Measurements from ENCODE around the gene GLE1. TPM values are rescaled to one million over a fixed set of nuclear protein-coding genes. Genes with fewer than 3 reads are reported as not detected.

Gene GLE1
- total RNA-seq, 1 experiment from 2014 or later = 27.0 TPM

DNA sequence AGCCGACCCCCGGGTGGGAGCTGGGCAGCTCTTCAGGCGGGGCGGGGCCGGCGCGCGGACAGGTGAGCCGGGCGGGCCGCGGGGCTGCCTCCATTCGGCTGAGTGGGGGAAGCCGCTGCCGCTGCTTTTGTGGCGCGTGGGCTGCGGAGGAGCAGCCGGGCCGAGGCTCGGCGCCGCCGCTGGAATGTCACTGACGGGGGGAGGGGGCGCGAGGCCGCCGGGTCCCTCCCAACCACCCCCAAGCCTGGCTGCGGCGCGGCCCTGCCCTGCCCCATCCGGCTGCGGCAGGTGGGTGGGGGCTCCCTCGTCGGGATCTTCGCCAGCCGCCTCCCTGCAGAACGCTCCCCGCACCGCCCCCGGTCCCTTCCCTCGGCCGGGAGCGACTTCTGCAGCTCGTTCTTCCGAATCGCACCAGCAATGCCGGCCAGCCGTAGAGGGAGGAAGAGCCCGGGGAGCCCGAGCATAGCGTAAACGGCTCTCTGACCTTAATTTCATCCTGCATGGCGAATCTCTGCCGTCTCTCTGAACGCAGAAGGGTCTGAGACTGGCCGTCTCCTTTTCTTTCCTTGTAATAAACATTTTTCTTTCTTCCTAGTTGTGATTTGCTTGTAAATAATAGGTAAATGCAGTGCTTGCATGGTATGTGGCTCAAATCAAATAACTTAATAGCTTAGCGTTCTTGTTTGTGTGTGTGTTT lies 48.4 kb downstream of the GLE1 start:
- intact Hi-C loops (cut with micrococcal nuclease) = loop anchor here (10.0 kb wide), 1 partner anchor 48 kb away; the partner anchor contains the start of gene GLE1

DNA sequence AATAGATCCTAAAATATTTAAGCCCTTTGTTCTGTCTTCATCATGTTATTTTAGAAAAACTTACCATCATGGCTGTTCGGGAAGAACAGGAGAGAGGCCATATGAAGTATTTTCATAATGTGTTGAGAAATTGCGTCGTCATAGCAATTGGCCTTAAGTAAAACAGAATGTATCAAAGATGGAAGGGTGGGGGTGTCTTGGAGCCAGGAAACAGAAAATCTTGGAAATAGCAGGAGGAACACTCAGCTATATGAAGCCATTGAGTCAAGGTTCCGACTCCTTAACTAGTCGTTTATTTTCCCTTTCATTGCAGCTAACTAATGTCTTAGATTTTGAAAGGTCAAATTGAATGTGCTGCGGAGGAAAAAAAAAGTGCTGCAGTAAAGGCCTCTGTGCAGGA lies 49.2 kb downstream of the GLE1 start:
- ATAC-seq = no peak
- peak overlapping the region; percentile 83 for H3K4me2 ChIP-seq (ENCODE audit: low read length)
- H3K9me2 ChIP-seq (replicated peaks; ENCODE audit: low read length) = no peaks in the 10 kb centered on the region
- DNase-seq = peak; percentile 25
- peaks cover 26% of the 10 kb centered on the region for H4K20me1 ChIP-seq (ENCODE audit: low read length)
- CTCF ChIA-PET = interaction anchor here (0.7 kb wide), 1 partner anchor 673 kb away, joined by 3 read pairs; no protein-coding TSS in a partner anchor
- peaks cover 12% of the 10 kb centered on the region for H3F3A ChIP-seq (ENCODE audit: low read length, unreplicated experiment)
- H2AFZ ChIP-seq (ENCODE audit: low read length) = no peak overlapping the region
- POLR2A ChIA-PET (ENCODE audit: unreplicated experiment) = interaction anchor here (0.6 kb wide), 1 partner anchor 264 kb away, joined by 3 read pairs; no protein-coding TSS in a partner anchor
- H3K4me1 ChIP-seq (ENCODE audit: insufficient read depth, low read length) = peaks cover 56% of the 10 kb centered on the region
- peak overlapping the region; percentile 79 for H3K9ac ChIP-seq (ENCODE audit: low read length)
- H3K36me3 ChIP-seq (ENCODE audit: low read depth, low read length) = no peaks in the 10 kb centered on the region
- intact Hi-C loops (cut with micrococcal nuclease) = loop anchor here (10.0 kb wide), 1 partner anchor 49 kb away; the partner anchor contains the start of gene GLE1
- H3K9me3 ChIP-seq (ENCODE audit: low read length) = no peaks in the 10 kb centered on the region
- H3K4me3 ChIP-seq (ENCODE audit: low read length) = peak overlapping the region; percentile 90
- H3K27ac ChIP-seq (ENCODE audit: low read length) = no peak overlapping the region
- H3K79me2 ChIP-seq (ENCODE audit: low read length) = peaks cover 62% of the 10 kb centered on the region
- TF ChIP-seq, protein P1, sequence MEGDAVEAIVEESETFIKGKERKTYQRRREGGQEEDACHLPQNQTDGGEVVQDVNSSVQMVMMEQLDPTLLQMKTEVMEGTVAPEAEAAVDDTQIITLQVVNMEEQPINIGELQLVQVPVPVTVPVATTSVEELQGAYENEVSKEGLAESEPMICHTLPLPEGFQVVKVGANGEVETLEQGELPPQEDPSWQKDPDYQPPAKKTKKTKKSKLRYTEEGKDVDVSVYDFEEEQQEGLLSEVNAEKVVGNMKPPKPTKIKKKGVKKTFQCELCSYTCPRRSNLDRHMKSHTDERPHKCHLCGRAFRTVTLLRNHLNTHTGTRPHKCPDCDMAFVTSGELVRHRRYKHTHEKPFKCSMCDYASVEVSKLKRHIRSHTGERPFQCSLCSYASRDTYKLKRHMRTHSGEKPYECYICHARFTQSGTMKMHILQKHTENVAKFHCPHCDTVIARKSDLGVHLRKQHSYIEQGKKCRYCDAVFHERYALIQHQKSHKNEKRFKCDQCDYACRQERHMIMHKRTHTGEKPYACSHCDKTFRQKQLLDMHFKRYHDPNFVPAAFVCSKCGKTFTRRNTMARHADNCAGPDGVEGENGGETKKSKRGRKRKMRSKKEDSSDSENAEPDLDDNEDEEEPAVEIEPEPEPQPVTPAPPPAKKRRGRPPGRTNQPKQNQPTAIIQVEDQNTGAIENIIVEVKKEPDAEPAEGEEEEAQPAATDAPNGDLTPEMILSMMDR (conservative IDR thresholded peaks at IDR 0.05; ENCODE audit: low read depth, low read length) = no peak
- no peak for TF ChIP-seq EZH2phosphoT487 (IDR thresholded peaks at IDR 0.05; ENCODE audit: borderline replicate concordance, low read length)
- no peak for TF ChIP-seq EZH2 (IDR thresholded peaks at IDR 0.05; ENCODE audit: low read length, unreplicated experiment)
- H3K27me3 ChIP-seq (ENCODE audit: low read length) = no peaks in the 10 kb centered on the region
- BruUV-seq (replicated peaks) = no TSS peak

More for the DNA sequence above, 48.4 kb downstream of the GLE1 start:
- H3K9me3 ChIP-seq (ENCODE audit: low read length) = no peaks in the 10 kb centered on the region
- no peak overlapping the region for H2AFZ ChIP-seq (ENCODE audit: low read length)
- peak overlapping the region; percentile 79 for H3K9ac ChIP-seq (ENCODE audit: low read length)
- peak; percentile 14 for DNase-seq
- H3K27me3 ChIP-seq (ENCODE audit: low read length) = no peaks in the 10 kb centered on the region
- peak overlapping the region; percentile 90 for H3K4me3 ChIP-seq (ENCODE audit: low read length)
- H3K4me1 ChIP-seq (ENCODE audit: insufficient read depth, low read length) = peaks cover 47% of the 10 kb centered on the region
- POLR2A ChIA-PET (ENCODE audit: unreplicated experiment) = interaction anchor here (0.7 kb wide), 1 partner anchor 1844 kb away, joined by 3 read pairs; no protein-coding TSS in a partner anchor
- no peaks in the 10 kb centered on the region for H3K9me2 ChIP-seq (replicated peaks; ENCODE audit: low read length)
- peaks cover 54% of the 10 kb centered on the region for H3K79me2 ChIP-seq (ENCODE audit: low read length)
- TF ChIP-seq, protein P1 (conservative IDR thresholded peaks at IDR 0.05; ENCODE audit: low read depth, low read length) = no peak
- TF ChIP-seq EZH2 (IDR thresholded peaks at IDR 0.05; ENCODE audit: low read length, unreplicated experiment) (no peak), EZH2phosphoT487 (IDR thresholded peaks at IDR 0.05; ENCODE audit: borderline replicate concordance, low read length) (no peak)
- ATAC-seq = peak; percentile 16
- BruUV-seq (replicated peaks) = no TSS peak
- peak overlapping the region; percentile 83 for H3K4me2 ChIP-seq (ENCODE audit: low read length)
- peaks cover 7% of the 10 kb centered on the region for H3F3A ChIP-seq (ENCODE audit: low read length, unreplicated experiment)
- CTCF ChIA-PET = interaction anchor here (0.7 kb wide), 1 partner anchor 674 kb away, joined by 3 read pairs; no protein-coding TSS in a partner anchor
- peaks cover 26% of the 10 kb centered on the region for H4K20me1 ChIP-seq (ENCODE audit: low read length)
- no peaks in the 10 kb centered on the region for H3K36me3 ChIP-seq (ENCODE audit: low read depth, low read length)
- no peak overlapping the region for H3K27ac ChIP-seq (ENCODE audit: low read length)
